ENCODE data around the gene FIBIN.

FIBIN gene

GRCh38 chr11:27025312-27025955 is 31.5 kb downstream of the FIBIN start:
- no peak for FAIRE-seq

- FAIRE-seq: no peak
Observed at GRCh38 chr11:27025957-27026733, 32.2 kb downstream of the FIBIN start.

DNA sequence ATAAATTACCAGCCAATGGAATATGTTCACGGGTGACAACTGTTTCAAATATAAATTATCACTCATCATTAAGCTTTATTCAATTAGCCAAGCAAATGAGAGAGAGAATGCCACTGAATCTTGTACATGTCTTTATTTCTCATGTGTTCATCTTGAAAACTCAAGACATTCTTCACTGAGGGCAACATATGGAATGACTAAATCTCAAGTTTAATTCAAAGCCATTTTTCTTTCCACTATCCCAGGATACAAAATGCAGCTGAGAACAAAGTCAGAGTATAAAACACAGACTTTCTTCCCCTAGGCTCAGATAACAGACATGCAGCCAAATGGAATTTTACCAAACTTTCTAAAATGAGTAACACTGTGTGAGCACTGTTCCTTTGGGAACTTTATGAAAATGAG is 34.7 kb downstream of the FIBIN start:
- FAIRE-seq: no peak

- no peak for FAIRE-seq
Observed at GRCh38 chr11:27029966-27030365, 36.1 kb downstream of the FIBIN start.

- FAIRE-seq: no peak
Observed at GRCh38 chr11:27031754-27032153, 37.8 kb downstream of the FIBIN start.

DNA sequence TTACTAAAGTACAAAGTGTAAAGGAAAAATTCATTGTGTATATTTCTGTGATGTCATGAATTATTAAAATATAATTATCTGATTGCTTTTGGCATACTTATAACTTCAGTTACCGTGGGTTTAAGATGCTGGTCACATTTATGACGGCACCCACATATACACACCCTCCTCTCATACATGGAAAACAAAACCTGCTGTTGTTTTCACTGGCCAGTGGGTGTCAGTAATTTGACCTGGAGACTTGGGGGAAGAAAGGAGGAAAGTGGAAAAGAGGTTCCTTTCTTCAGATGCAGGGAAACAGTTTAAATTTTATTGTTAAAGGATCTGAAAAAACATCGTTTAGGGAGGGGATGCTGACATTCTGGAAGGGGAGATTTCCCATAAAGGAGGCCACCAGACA is 46.0 kb downstream of the FIBIN start:
- no peak for FAIRE-seq

DNA sequence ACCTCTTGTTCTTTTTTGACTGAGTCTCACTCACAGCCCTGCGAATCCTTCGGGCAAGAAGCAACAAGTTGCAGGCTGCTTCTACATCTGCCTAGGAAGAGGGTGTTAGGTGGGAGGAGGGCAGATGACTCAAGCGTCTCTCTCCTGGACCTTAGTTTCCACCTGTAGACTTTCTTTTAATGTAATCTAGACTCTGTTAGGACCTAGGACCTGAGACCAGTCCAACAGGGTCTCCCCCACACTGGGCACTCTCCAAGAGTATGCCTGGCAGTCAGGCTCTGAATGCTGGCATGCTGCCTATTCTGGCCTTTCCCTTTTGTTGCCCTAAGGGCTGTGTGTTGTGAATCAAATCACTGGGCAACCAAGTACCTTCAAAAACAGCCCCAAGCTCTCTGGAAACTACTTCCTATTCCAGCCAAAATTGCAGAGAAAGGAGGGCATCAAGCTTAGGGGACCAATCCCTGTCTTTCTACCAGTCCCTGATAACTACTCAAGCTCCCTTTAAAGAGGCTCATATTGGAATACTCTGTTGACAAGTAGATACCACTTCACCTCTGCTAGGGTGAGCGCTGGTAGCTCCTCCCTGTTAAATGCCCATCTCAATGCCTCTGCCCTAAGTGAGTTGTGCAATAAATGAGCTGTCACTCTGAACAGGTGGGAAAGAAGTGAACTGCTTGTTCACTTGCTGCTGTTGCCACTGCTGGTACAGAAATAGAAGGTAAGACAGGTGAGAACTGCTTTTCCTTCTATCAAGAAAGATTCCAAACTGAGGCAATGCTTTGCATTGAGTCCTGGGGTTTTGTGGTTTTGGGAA is 46.6 kb downstream of the FIBIN start, which contains the start of gene BBOX1:
Gene BBOX1, plus strand, starts transcription at position 514 of the 814 bp plus-strand sequence. CDS start 14,616 bp downstream, outside the sequence.
- FAIRE-seq: no peak

DNA sequence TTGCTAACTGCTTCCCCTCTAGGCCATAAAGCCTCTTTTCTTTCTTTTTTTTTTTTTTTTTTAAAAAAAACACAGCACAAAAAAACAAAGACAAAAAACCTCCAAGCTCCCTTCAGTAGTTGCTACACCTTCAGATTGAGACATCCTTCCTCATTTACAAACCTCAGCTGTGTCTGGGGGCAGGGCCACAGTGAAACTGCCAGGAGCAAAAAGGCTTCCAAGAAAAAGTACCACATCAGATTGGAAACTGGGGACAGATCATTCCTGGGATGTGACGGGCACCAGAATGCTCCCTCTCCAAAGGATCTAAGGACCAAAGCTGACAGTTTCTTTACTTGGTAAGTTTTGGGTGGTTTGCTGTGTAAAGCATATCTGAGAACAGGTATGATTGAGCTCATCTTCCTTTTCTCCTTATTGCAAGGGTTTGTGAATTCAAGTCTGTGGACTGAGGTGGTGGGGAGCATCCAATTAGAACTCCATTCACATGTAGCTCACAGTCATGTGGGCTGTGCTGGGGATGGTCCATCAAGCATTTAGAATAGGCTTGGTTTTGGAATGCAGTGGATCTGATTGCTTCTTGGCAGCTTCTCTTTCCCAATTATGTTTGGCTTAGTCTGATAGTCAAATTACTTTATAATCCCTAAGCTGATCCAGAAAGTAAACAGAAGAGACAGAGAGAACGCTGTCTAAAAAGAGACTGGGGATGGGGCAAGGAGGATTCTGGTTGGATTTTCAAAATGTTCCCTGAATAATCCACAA is 47.4 kb downstream of the FIBIN start:
- FAIRE-seq: no peak
